BJ (cell line): ENCODE measurements around the gene CTNNBIP1. TPM values are rescaled to one million over a fixed set of nuclear protein-coding genes. Genes with fewer than 3 reads are reported as not detected.

Source experiments
- CTCF ChIA-PET: fragments of 350-600 bp; formaldehyde crosslinking; extraction: SDS; loops from one replicate; lab custom pipeline; 2021; ENCODE audit warnings: antibody characterized with exemption, inconsistent platforms; lab: Yijun Ruan, JAX
- POLR2A ChIA-PET: fragments of 300-600 bp; sonication (Branson Sonifier 250); formaldehyde crosslinking; extraction: SDS; loops from one replicate; lab custom pipeline; 2021; ENCODE audit warnings: antibody characterized with exemption; lab: Charles Lee
- DNase-seq: peaks from one replicate; pipeline ENCODE4 v3.0.0-alpha.2; 2011; ENCODE audit warnings: low read depth
- H3K27me3 ChIP-seq: 2 replicates; pipeline ENCODE4 v1.6.0; 2011; ENCODE audit warnings: low read length; ENCODE audit not compliant: control insufficient read depth, insufficient read depth
- H3K36me3 ChIP-seq: 2 replicates; pipeline ENCODE4 v1.5.1; 2011; ENCODE audit warnings: low read length; ENCODE audit not compliant: control insufficient read depth, insufficient read depth
- H3K4me3 ChIP-seq: 2 replicates; pipeline ENCODE4 v1.5.1; 2011; ENCODE audit warnings: low read depth, mild to moderate bottlenecking, control low read depth, low read length
- CTCF ChIP-seq: IDR thresholded peaks from 2 replicates; pipeline ENCODE4 v1.5.1; 2011; ENCODE audit warnings: low read depth, mild to moderate bottlenecking, control low read depth, inconsistent platforms, low read length, moderate library complexity; ENCODE audit not compliant: insufficient read depth
- polyA plus RNA-seq: library from polyadenylated mRNA; depleted of rRNA; stranded (reverse); fragments of >200 nt; gene quantifications from 2 replicates; pipeline ENCODE4 v1.2.3, GENCODE V29; 2011

Gene CTNNBIP1
- polyA plus RNA-seq, 1 experiment = 25.5 TPM

- POLR2A ChIA-PET = no interaction called here
- DNase-seq = no peak
Measured at GRCh38 chr1:9848022-9848421, 62.0 kb downstream of the CTNNBIP1 start.

GRCh38 chr1:9847269-9847668, 62.8 kb downstream of the CTNNBIP1 start:
- Histone ChIP-seq H3K4me3 (no peak overlapping the region), H3K27me3 (no peaks in the 10 kb centered on the region), H3K36me3 (no peaks in the 10 kb centered on the region)
- no peak for DNase-seq
- no peak for TF ChIP-seq CTCF
- CTCF ChIA-PET = interaction anchor here (1.3 to 1.7 kb wide), 2 partner anchors 12 to 21 kb away, joined by 4 read pairs; no protein-coding TSS in a partner anchor
- POLR2A ChIA-PET = no interaction called here

More at GRCh38 chr1:9848022-9848421, 62.0 kb downstream of the CTNNBIP1 start:
- Histone ChIP-seq H3K4me3 (no peak overlapping the region), H3K36me3 (no peaks in the 10 kb centered on the region), H3K27me3 (no peaks in the 10 kb centered on the region)
- CTCF ChIA-PET = interaction anchor here (1.3 to 1.7 kb wide), 2 partner anchors 11 to 20 kb away, joined by 4 read pairs; no protein-coding TSS in a partner anchor
- no peak for TF ChIP-seq CTCF

- TF ChIP-seq CTCF = no peak
- no peak for DNase-seq
- ChIA-PET CTCF (interaction anchor here (1.7 kb wide), 1 partner anchor 13 kb away, joined by 4 read pairs; no protein-coding TSS in a partner anchor), POLR2A (no interaction called here)
- H3K27me3 ChIP-seq = no peaks in the 10 kb centered on the region
- H3K36me3 ChIP-seq = no peaks in the 10 kb centered on the region
- H3K4me3 ChIP-seq = no peak overlapping the region
Measured at GRCh38 chr1:9846611-9847171, 63.4 kb downstream of the CTNNBIP1 start.

- H3K4me3 ChIP-seq = no peak overlapping the region
- DNase-seq = no peak
- no peak for TF ChIP-seq CTCF
Measured at GRCh38 chr1:9845914-9846313, 64.2 kb downstream of the CTNNBIP1 start.

GRCh38 chr1:9844756-9845155, 65.3 kb downstream of the CTNNBIP1 start:
- CTCF ChIA-PET = interaction anchor here (1.2 to 1.8 kb wide), 2 partner anchors 13 to 24 kb away, joined by 3 to 6 read pairs; no protein-coding TSS in a partner anchor

More at GRCh38 chr1:9845914-9846313, 64.2 kb downstream of the CTNNBIP1 start:
- H3K36me3 ChIP-seq = no peaks in the 10 kb centered on the region
- no peaks in the 10 kb centered on the region for H3K27me3 ChIP-seq
- ChIA-PET CTCF (no interaction called here), POLR2A (no interaction called here)

More at GRCh38 chr1:9844756-9845155, 65.3 kb downstream of the CTNNBIP1 start:
- DNase-seq = no peak
- Histone ChIP-seq H3K27me3 (no peaks in the 10 kb centered on the region), H3K4me3 (no peak overlapping the region), H3K36me3 (no peaks in the 10 kb centered on the region)
- TF ChIP-seq CTCF = no peak
- POLR2A ChIA-PET = no interaction called here
